SK-N-SH treated with all-trans-retinoic acid at 6 μM for 48 hours (cell line): Measurements from ENCODE around the gene SKIL.
A peak's percentile ranks its signal among the peaks of the same experiment; 100 is the strongest.

Experiments
- ARNTL ChIP-seq: fragments of 450-650 bp; formaldehyde crosslinking; IDR thresholded peaks from 2 replicates; pipeline ENCODE4 v1.5.0; 2020; ENCODE audit warnings: low read depth, mild to moderate bottlenecking, moderate library complexity, borderline replicate concordance
- CREB5 ChIP-seq: fragments of 250-450 bp; sonication (Bioruptor Pico); IDR thresholded peaks from 2 replicates; pipeline ENCODE4 v1.5.1; 2020; ENCODE audit warnings: low read depth, mild to moderate bottlenecking, moderate library complexity
- OSR1 ChIP-seq: fragments of 250-450 bp; sonication (Bioruptor Pico); IDR thresholded peaks from 2 replicates; pipeline ENCODE4 v1.8.0; 2022; ENCODE audit warnings: moderate library complexity, mild to moderate bottlenecking, inconsistent platforms
- PATZ1 ChIP-seq: fragments of 250-450 bp; sonication (Bioruptor Pico); IDR thresholded peaks from 2 replicates; pipeline ENCODE4 v1.8.0; 2020; ENCODE audit warnings: mild to moderate bottlenecking, moderate library complexity, borderline replicate concordance
- TOX ChIP-seq: fragments of 250-450 bp; sonication (Bioruptor Pico); IDR thresholded peaks from 2 replicates; pipeline ENCODE4 v1.8.0; 2021; ENCODE audit warnings: mild to moderate bottlenecking, moderate library complexity, borderline replicate concordance
- TSHZ2 ChIP-seq: fragments of 250-450 bp; sonication (Bioruptor Pico); IDR thresholded peaks from 2 replicates; pipeline ENCODE4 v1.5.0; 2020; ENCODE audit warnings: mild to moderate bottlenecking, moderate library complexity
- ZFP30 ChIP-seq: fragments of 450-650 bp; formaldehyde crosslinking; IDR thresholded peaks from 2 replicates; pipeline ENCODE4 v1.5.0; 2022; ENCODE audit warnings: mild to moderate bottlenecking, moderate library complexity
- ZNF565 ChIP-seq: fragments of 450-650 bp; formaldehyde crosslinking; conservative IDR thresholded peaks from 2 replicates; pipeline ENCODE4 v1.5.0; 2020; ENCODE audit warnings: low read depth, mild to moderate bottlenecking, moderate library complexity
- ZNF70 ChIP-seq: fragments of 450-650 bp; formaldehyde crosslinking; IDR thresholded peaks from 2 replicates; pipeline ENCODE4 v1.5.0; 2020; ENCODE audit warnings: mild to moderate bottlenecking, moderate library complexity
- TF ChIP-seq, protein P1 (sequence below): fragments of 250-450 bp; sonication (Bioruptor Pico); IDR thresholded peaks from 2 replicates; pipeline ENCODE4 v1.8.0; 2021; ENCODE audit warnings: low read depth, mild to moderate bottlenecking, moderate library complexity, borderline replicate concordance

GRCh38 chr3:170358042-170359010 lies 811 bp downstream of the SKIL start:
- TF ChIP-seq TSHZ2 (CRISPR knock-in tag) (no peak), ZNF70 (0 out of 2 replicates have a peak, but pooled peaks have one; percentile 3), CREB5 (no peak; the same call in 1 of the 2 replicates), ZNF565 (CRISPR knock-in tag) (no peak), PATZ1 (CRISPR knock-in tag) (peak; percentile 98), OSR1 (CRISPR knock-in tag) (no peak), ZFP30 (CRISPR knock-in tag) (no peak; the same call in 1 of the 2 replicates), TOX (CRISPR knock-in tag) (no peak), ARNTL (no peak)
- TF ChIP-seq, protein P1, sequence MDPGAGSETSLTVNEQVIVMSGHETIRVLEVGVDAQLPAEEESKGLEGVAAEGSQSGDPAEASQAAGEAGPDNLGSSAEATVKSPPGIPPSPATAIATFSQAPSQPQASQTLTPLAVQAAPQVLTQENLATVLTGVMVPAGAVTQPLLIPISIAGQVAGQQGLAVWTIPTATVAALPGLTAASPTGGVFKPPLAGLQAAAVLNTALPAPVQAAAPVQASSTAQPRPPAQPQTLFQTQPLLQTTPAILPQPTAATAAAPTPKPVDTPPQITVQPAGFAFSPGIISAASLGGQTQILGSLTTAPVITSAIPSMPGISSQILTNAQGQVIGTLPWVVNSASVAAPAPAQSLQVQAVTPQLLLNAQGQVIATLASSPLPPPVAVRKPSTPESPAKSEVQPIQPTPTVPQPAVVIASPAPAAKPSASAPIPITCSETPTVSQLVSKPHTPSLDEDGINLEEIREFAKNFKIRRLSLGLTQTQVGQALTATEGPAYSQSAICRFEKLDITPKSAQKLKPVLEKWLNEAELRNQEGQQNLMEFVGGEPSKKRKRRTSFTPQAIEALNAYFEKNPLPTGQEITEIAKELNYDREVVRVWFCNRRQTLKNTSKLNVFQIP (CRISPR knock-in tag): no peak
